ENCODE data around the gene FAM184A. TPM values are rescaled to one million over a fixed set of nuclear protein-coding genes. Genes with fewer than 3 reads are reported as not detected.
"Not testable (repeated sequence)": the region's sequence is repeated elsewhere in the genome, so short reads cannot be mapped to it uniquely, and the experiment has no call there.

Gene FAM184A
- total RNA-seq, 2 experiments from 2014 or later = 2.2 to 2.7 TPM

GRCh38 chr6:118997426-118997825 lies 81.0 kb downstream of the FAM184A start:
- H3K9me3 Mint-ChIP-seq (ENCODE audit: insufficient read depth); H3K27me3 Mint-ChIP-seq (ENCODE audit: low read depth); CTCF ChIA-PET; H3K36me3 Mint-ChIP-seq (ENCODE audit: low read depth); H3K27ac Mint-ChIP-seq; H3K4me1 Mint-ChIP-seq (ENCODE audit: low read depth); H3K4me3 Mint-ChIP-seq; POLR2A ChIA-PET; DNase-seq; ATAC-seq: not testable (repeated sequence)

DNA sequence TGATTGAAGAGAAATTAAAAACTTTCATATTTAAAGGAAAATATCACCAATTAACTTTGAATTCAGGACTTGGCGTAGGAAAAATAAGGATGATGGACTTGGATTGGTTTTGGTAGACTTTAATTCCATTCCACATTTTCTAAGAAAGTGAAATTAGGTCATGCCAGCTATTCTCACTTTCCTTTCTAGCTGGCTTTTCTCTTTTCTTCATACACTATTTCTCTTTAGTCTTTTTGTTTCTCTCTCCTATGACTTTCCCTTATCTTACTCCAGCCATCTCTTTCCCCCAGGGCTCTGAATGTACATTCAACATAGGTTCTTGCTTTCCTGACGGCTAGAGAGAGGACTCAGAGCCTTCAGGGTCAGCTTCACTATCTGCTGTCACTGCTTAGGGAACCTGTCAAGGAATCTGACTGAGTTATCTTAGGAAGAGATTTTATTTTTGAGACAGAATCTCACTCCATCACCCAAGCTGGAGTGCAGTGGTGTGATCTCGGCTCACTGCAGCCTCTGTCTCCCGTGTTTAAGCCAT lies 82.1 kb downstream of the FAM184A start:
- DNase-seq = no peak
- H3K4me3 Mint-ChIP-seq = no peak overlapping the region
- H3K4me1 Mint-ChIP-seq (ENCODE audit: low read depth) = no peaks in the 10 kb centered on the region
- no peaks in the 10 kb centered on the region for H3K9me3 Mint-ChIP-seq (ENCODE audit: insufficient read depth)
- H3K36me3 Mint-ChIP-seq (ENCODE audit: low read depth) = no peaks in the 10 kb centered on the region
- ChIA-PET CTCF (no interaction called here), POLR2A (no interaction called here)
- no peak for ATAC-seq
- no peak overlapping the region for H3K27ac Mint-ChIP-seq
- no peaks in the 10 kb centered on the region for H3K27me3 Mint-ChIP-seq (ENCODE audit: low read depth)

- Mint-ChIP-seq H3K27ac (no peak overlapping the region), H3K9me3 (ENCODE audit: insufficient read depth) (no peaks in the 10 kb centered on the region), H3K27me3 (ENCODE audit: low read depth) (no peaks in the 10 kb centered on the region), H3K4me1 (ENCODE audit: low read depth) (no peaks in the 10 kb centered on the region), H3K4me3 (no peak overlapping the region), H3K36me3 (ENCODE audit: low read depth) (no peaks in the 10 kb centered on the region)
- DNase-seq = no peak
- ChIA-PET POLR2A (no interaction called here), CTCF (interaction anchor here (0.9 kb wide), 1 partner anchor 117 kb away, joined by 4 read pairs; no protein-coding TSS in a partner anchor)
- ATAC-seq = no peak
Measured at GRCh38 chr6:118993803-118994251, 84.6 kb downstream of the FAM184A start.

GRCh38 chr6:118993358-118993757 lies 85.1 kb downstream of the FAM184A start:
- Mint-ChIP-seq H3K27ac (no peak overlapping the region), H3K36me3 (ENCODE audit: low read depth) (no peaks in the 10 kb centered on the region), H3K4me3 (no peak overlapping the region), H3K9me3 (ENCODE audit: insufficient read depth) (no peaks in the 10 kb centered on the region), H3K4me1 (ENCODE audit: low read depth) (no peaks in the 10 kb centered on the region), H3K27me3 (ENCODE audit: low read depth) (no peaks in the 10 kb centered on the region)
- CTCF ChIA-PET = interaction anchor here (0.9 kb wide), 1 partner anchor 117 kb away, joined by 4 read pairs; no protein-coding TSS in a partner anchor
- ATAC-seq (no peak), DNase-seq (no peak)
- POLR2A ChIA-PET = interaction anchor here (0.9 kb wide), 1 partner anchor 12 kb away, joined by 3 read pairs; no protein-coding TSS in a partner anchor

- H3K36me3 Mint-ChIP-seq (ENCODE audit: low read depth) = no peaks in the 10 kb centered on the region
- no peak overlapping the region for H3K27ac Mint-ChIP-seq
- no peaks in the 10 kb centered on the region for H3K27me3 Mint-ChIP-seq (ENCODE audit: low read depth)
- H3K9me3 Mint-ChIP-seq (ENCODE audit: insufficient read depth) = no peaks in the 10 kb centered on the region
- DNase-seq (no peak), ATAC-seq (no peak)
- ChIA-PET POLR2A (interaction anchor here (0.9 kb wide), 1 partner anchor 13 kb away, joined by 3 read pairs; no protein-coding TSS in a partner anchor), CTCF (no interaction called here)
- H3K4me1 Mint-ChIP-seq (ENCODE audit: low read depth) = no peaks in the 10 kb centered on the region
- no peak overlapping the region for H3K4me3 Mint-ChIP-seq
Measured at GRCh38 chr6:118992186-118992795, 86.2 kb downstream of the FAM184A start.

GRCh38 chr6:118986312-118986711 lies 92.2 kb downstream of the FAM184A start:
- Mint-ChIP-seq H3K27ac (no peak overlapping the region), H3K4me1 (ENCODE audit: low read depth) (no peaks in the 10 kb centered on the region), H3K36me3 (ENCODE audit: low read depth) (no peaks in the 10 kb centered on the region), H3K4me3 (no peak overlapping the region), H3K27me3 (ENCODE audit: low read depth) (no peaks in the 10 kb centered on the region), H3K9me3 (ENCODE audit: insufficient read depth) (no peaks in the 10 kb centered on the region)
- ChIA-PET CTCF (no interaction called here), POLR2A (interaction anchor here (0.7 kb wide), 1 partner anchor 965 kb away, joined by 4 read pairs; no protein-coding TSS in a partner anchor)
- ATAC-seq (no peak), DNase-seq (no peak)

GRCh38 chr6:118985123-118985830 lies 93.2 kb downstream of the FAM184A start:
- ChIA-PET CTCF (no interaction called here), POLR2A (no interaction called here)
- Mint-ChIP-seq H3K9me3 (ENCODE audit: insufficient read depth) (no peaks in the 10 kb centered on the region), H3K36me3 (ENCODE audit: low read depth) (no peaks in the 10 kb centered on the region), H3K27ac (no peak overlapping the region), H3K4me1 (ENCODE audit: low read depth) (no peaks in the 10 kb centered on the region), H3K27me3 (ENCODE audit: low read depth) (no peaks in the 10 kb centered on the region), H3K4me3 (no peak overlapping the region)
- no peak for ATAC-seq
- DNase-seq = no peak

DNA sequence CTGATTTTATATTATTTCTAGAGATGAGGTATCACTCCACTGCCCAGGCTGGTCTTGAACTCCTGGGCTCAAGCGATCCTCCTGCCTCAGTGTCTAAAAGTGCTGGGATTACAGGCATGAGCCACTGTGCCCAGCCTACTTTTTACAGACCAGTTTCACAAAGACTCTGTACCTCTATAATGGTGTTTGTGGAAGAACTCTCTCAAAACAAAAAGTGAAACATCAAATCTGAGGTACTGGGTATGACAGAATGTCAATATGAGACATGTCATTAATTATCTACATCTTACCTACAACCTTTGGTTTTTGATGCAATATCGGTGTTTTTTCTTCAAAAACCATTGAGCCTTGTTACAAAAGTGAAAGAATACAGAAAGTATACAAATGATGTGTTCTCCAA lies 94.1 kb downstream of the FAM184A start:
- H3K27me3 Mint-ChIP-seq (ENCODE audit: low read depth) = no peaks in the 10 kb centered on the region
- no peak overlapping the region for H3K27ac Mint-ChIP-seq
- H3K4me3 Mint-ChIP-seq = no peak overlapping the region
- H3K9me3 Mint-ChIP-seq (ENCODE audit: insufficient read depth) = no peaks in the 10 kb centered on the region
- no peaks in the 10 kb centered on the region for H3K36me3 Mint-ChIP-seq (ENCODE audit: low read depth)
- no peaks in the 10 kb centered on the region for H3K4me1 Mint-ChIP-seq (ENCODE audit: low read depth)
- POLR2A ChIA-PET = no interaction called here
- no peak for ATAC-seq
- no peak for DNase-seq
- CTCF ChIA-PET = no interaction called here

GRCh38 chr6:118982575-118982911 lies 95.9 kb downstream of the FAM184A start:
- no peak for DNase-seq
- ATAC-seq = no peak
- H3K27me3 Mint-ChIP-seq (ENCODE audit: low read depth) = no peaks in the 10 kb centered on the region
- ChIA-PET POLR2A (no interaction called here), CTCF (no interaction called here)
- no peak overlapping the region for H3K27ac Mint-ChIP-seq
- no peaks in the 10 kb centered on the region for H3K36me3 Mint-ChIP-seq (ENCODE audit: low read depth)
- H3K4me1 Mint-ChIP-seq (ENCODE audit: low read depth) = no peaks in the 10 kb centered on the region
- no peaks in the 10 kb centered on the region for H3K9me3 Mint-ChIP-seq (ENCODE audit: insufficient read depth)
- no peak overlapping the region for H3K4me3 Mint-ChIP-seq

DNA sequence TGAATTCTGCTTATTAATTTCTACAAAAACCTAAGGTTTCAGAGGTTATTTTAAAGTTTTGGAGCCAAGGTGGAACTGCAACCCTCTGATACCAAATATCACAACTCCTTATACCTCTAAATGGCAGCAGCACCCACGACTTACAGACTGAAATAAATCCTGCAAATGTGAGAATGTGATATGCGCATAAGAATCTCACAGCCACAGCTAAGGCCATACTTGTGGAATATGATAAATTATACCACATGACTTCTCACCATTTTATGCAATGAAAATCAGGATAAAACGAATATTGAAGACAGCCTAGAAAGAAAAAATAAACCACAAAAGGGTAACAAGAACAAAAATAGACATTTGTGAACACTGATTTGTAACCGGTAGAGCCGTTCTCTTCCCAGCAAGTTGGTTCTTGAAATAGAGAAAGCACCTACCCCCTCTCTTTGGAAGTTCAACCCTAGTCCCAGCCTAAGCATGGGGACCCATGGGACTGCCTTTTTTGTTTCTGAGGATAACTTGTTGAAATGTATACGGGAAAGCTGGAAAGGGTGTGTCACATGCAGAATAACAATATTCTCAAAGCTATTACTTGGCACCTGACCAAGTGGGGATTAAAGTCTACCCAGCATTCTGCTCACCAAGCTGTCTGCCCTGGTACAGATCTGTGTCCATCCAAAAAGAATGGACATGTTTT lies 96.4 kb downstream of the FAM184A start:
- CTCF ChIA-PET = no interaction called here
- Mint-ChIP-seq H3K9me3 (ENCODE audit: insufficient read depth) (no peaks in the 10 kb centered on the region), H3K27me3 (ENCODE audit: low read depth) (no peaks in the 10 kb centered on the region), H3K36me3 (ENCODE audit: low read depth) (no peaks in the 10 kb centered on the region), H3K4me3 (no peak overlapping the region), H3K4me1 (ENCODE audit: low read depth) (no peaks in the 10 kb centered on the region), H3K27ac (no peak overlapping the region)
- ATAC-seq (no peak), DNase-seq (no peak)
- POLR2A ChIA-PET = no interaction called here

DNA sequence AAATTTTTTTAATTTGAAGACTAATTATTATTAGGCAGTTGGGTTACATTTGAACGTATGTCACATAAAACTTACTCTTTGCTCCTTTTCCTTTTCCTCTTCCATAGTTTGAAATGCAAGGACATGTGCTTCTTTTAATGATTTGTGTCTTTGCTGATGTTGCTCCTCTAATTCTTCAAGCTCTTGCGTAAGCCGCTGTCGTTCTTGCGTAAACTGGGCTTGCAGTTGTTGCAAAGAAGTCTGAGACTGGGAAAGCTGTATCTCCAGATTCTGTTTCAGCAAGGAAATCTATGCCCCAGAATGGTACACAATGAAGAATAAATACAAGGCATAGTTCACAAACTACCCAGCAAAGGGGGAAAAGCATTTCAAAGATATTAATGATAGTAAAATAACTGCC lies 98.4 kb downstream of the FAM184A start:
- DNase-seq (no peak), ATAC-seq (no peak)
- POLR2A ChIA-PET = no interaction called here
- Mint-ChIP-seq H3K4me3 (no peak overlapping the region), H3K9me3 (ENCODE audit: insufficient read depth) (no peaks in the 10 kb centered on the region), H3K4me1 (ENCODE audit: low read depth) (no peaks in the 10 kb centered on the region), H3K27me3 (ENCODE audit: low read depth) (no peaks in the 10 kb centered on the region), H3K27ac (no peak overlapping the region), H3K36me3 (ENCODE audit: low read depth) (no peaks in the 10 kb centered on the region)
- CTCF ChIA-PET = interaction anchor here (0.6 kb wide), 1 partner anchor 59 kb away, joined by 4 read pairs; no protein-coding TSS in a partner anchor

DNA sequence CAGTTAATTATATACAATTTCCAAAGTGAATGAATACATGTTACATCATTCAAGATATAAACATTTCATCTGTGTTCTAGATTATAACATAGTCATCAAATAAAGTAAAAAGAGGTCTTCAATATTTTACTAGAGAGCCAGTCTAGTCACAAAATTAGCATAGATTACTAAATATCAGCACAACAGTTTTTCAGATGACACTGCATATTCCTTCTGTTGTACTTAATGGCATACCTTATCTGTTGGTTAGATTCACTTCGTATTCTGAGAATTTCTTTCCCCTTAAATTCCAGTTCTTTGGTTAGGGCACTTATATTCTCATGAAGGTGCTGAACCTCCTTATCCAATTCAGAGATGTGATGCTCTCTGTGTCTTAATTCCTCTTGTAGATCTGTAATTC lies 103.7 kb downstream of the FAM184A start:
- ChIA-PET POLR2A (no interaction called here), CTCF (interaction anchor here (1.3 to 1.6 kb wide), 2 partner anchors 11 to 136 kb away, joined by 3 to 7 read pairs; no protein-coding TSS in a partner anchor)
- no peaks in the 10 kb centered on the region for H3K36me3 Mint-ChIP-seq (ENCODE audit: low read depth)
- H3K27ac Mint-ChIP-seq = no peak overlapping the region
- no peak for ATAC-seq
- no peaks in the 10 kb centered on the region for H3K27me3 Mint-ChIP-seq (ENCODE audit: low read depth)
- no peaks in the 10 kb centered on the region for H3K4me1 Mint-ChIP-seq (ENCODE audit: low read depth)
- no peak overlapping the region for H3K4me3 Mint-ChIP-seq
- no peaks in the 10 kb centered on the region for H3K9me3 Mint-ChIP-seq (ENCODE audit: insufficient read depth)
- no peak for DNase-seq
